Skeletal muscle cell (primary cell): Measurements from ENCODE around the gene MGME1.

Experiments
- DNase-seq: peaks from one replicate; pipeline ENCODE4 v3.0.0-alpha.2; 2010; ENCODE audit warnings: low read depth
- H3K4me3 ChIP-seq: 2 replicates; pipeline ENCODE4 v1.5.1; 2011; ENCODE audit warnings: low read depth, mild to moderate bottlenecking, control low read depth, low read length, moderate library complexity

The MGME1 gene

DNA sequence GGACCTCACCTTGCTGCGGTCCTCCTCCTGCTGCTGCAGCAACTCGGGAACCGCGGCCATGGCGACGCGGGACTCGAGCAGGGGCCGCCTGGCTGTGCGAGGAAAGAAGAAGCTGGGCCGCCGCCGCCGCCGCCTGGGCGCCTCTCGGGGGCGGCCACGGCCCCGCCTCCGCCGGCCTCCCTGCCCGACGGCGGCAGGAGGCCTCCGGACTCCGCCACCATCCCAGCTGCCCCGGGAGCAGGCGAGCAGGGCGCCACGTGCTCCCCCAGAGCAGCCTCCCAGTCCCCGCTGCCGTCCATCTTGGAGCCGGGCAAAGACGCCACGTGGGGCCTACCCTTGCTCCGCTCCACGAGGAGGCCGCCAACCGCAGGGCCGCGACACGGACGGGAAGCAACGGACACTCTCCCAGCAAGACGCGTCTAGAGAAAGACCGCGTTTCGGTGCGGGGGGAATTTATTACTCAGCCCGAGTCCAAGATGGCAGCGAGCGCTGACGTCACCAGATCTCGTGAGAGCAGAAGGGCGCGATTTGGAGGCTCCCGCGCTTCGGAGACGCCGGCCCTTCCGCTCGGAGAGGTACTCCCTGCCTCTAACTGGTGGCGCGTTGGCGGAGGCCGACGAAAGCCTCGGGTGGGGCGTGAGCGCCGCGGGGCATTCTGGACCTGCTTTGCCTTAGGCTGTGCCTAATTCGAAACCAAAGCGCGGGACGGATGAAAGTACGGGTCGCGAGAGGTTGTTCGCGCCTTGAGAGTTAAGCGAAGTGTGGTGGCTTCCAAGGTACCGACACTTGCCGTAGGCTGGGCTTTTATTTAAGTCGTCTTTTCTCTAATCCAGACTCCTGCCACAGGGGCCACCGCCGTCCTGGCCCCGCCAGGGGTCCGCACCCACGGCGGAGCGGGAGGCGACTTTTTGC lies at the start of gene MGME1, which contains the start of gene SNX5:
Gene MGME1 (plus strand): TSS at position 653 of the 912 bp plus-strand sequence. CDS start 842 bp downstream, outside the sequence.
Gene SNX5 (minus strand): TSS at position 429 of the 912 bp plus-strand sequence. CDS start 369 bp downstream, at position 60.
- peak; percentile 98 for DNase-seq
- peak within 1 kb of the TSS; percentile 98 for H3K4me3 ChIP-seq

- no peak for DNase-seq
- H3K4me3 ChIP-seq: no peak overlapping the region
Measured at GRCh38 chr20:17919149-17919548, 49.7 kb upstream of the MGME1 start.

- DNase-seq: no peak
- no peak overlapping the region for H3K4me3 ChIP-seq
Measured at GRCh38 chr20:17921774-17922173, 47.0 kb upstream of the MGME1 start.

DNA sequence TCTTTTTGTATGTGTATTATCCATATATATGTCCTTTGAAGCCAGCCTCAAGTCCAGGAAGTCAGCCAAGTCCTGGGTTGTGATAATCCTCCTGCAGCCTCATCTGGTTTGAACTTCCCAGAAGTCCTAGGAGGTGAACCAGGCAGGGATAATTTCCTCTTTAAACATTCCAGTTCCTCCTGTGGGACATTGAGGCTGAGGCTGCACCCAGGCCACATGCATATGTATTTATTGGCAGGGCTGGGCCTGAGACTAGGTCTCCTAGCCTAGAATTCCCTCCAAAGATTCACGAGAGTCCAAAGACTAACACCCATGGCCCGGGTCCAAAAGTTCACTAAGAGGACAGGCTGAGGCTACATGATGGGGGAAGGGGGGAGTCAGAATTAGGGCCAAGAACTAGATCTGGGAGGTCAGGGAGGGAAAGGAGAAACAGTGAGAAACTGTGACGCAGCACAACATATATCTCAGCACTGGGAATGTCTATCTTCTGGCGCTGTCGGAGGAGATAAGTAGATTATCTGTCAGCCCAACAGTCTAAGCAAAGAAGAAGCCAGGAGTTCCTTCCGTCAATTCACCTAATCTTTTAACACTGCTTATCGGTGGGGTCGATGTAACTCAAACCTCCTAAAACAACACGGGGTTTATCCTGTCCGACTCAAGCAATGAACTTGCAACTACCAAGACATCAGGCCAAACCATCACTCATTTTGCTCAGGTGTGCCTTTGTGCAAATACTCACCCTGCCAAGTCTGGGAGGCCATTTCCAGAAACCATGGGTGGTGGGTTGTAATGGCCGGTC lies 43.5 kb upstream of the MGME1 start:
- H3K4me3 ChIP-seq: no peak overlapping the region
- DNase-seq: no peak

DNA sequence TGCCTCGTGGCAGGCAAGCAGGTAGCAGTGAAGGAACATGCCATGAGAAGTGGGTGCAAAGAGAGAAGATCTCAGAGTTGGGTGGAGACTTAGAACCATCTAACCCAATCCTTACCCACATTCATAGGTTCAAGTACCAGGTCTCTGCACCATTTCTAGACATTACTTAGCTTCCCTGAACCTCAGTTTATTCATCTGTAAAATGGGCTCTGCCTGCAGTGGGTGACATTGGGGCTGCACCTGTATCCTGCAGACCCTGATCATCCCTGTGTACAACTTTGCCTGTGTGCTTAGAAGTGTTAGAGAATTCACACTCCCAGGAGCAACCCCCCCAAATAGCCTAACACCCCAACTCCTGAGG lies 42.9 kb upstream of the MGME1 start:
- DNase-seq: no peak
- H3K4me3 ChIP-seq: no peak overlapping the region

- no peak for DNase-seq
- H3K4me3 ChIP-seq: no peak overlapping the region
Measured at GRCh38 chr20:17928211-17928611, 40.6 kb upstream of the MGME1 start.

GRCh38 chr20:17928633-17929311 lies 40.0 kb upstream of the MGME1 start:
- DNase-seq: no peak
- H3K4me3 ChIP-seq: no peak overlapping the region

GRCh38 chr20:17931513-17931912 lies 37.3 kb upstream of the MGME1 start:
- no peak overlapping the region for H3K4me3 ChIP-seq
- no peak for DNase-seq

- no peak overlapping the region for H3K4me3 ChIP-seq
- no peak for DNase-seq
Measured at GRCh38 chr20:17932396-17932795, 36.4 kb upstream of the MGME1 start.

GRCh38 chr20:17933121-17933520 lies 35.7 kb upstream of the MGME1 start:
- H3K4me3 ChIP-seq: no peak overlapping the region
- DNase-seq: no peak

GRCh38 chr20:17933711-17934110 lies 35.1 kb upstream of the MGME1 start:
- no peak for DNase-seq
- H3K4me3 ChIP-seq: no peak overlapping the region

- H3K4me3 ChIP-seq: no peak overlapping the region
- DNase-seq: no peak
Measured at GRCh38 chr20:17934141-17934862, 34.5 kb upstream of the MGME1 start.

GRCh38 chr20:17935186-17935585 lies 33.6 kb upstream of the MGME1 start:
- no peak overlapping the region for H3K4me3 ChIP-seq
- DNase-seq: no peak

- no peak overlapping the region for H3K4me3 ChIP-seq
- DNase-seq: no peak
Measured at GRCh38 chr20:17935761-17936160, 33.1 kb upstream of the MGME1 start.

- H3K4me3 ChIP-seq: peak overlapping the region; percentile 23
- DNase-seq: no peak
Measured at GRCh38 chr20:17936286-17936760, 32.5 kb upstream of the MGME1 start.

DNA sequence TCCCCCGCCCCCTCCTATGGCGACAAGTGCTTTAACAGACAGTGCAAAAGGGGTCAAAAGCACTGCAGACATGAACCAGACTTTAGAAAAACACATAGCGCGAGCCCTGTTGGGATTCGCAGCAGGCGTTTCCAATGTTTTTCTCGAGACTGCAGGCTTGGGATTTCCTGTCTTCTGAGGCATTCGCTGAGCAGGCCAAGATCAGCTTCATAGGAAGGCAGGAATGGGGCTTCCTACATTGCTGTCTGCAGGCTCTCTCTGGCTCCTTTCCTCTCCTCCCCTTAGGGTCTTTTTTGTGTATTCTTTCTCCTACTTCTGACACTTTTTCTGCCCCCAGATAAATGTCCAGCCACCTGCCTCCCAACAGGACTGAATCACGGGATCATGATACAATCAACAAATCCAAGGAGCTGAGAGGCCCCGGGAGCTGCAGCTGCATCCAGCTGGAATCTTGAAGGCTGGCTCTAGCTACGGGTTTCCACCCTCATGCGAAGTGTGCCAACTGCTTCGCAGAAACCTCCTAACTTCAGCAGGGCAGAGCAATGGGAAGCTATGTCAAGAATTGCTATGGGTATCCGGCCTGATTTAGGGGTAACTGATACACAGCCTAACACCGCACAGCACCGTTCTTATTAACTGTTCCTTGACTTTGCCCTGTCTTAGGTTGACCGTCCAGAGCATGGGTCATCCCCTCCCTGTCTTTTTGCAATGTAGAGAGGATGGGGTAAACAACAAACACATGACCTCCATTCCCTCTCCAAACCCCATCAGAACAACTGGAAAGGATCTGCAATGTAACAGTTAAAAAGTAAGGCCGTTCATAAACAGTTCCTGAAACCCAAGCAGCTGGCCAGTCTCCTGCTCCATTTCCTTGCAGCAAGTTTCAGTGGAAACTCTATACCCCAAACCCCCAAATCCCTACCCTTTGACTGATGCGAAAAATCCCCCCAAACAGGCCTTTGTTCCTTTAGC lies 31.8 kb upstream of the MGME1 start:
- H3K4me3 ChIP-seq: peak overlapping the region; percentile 23

DNA sequence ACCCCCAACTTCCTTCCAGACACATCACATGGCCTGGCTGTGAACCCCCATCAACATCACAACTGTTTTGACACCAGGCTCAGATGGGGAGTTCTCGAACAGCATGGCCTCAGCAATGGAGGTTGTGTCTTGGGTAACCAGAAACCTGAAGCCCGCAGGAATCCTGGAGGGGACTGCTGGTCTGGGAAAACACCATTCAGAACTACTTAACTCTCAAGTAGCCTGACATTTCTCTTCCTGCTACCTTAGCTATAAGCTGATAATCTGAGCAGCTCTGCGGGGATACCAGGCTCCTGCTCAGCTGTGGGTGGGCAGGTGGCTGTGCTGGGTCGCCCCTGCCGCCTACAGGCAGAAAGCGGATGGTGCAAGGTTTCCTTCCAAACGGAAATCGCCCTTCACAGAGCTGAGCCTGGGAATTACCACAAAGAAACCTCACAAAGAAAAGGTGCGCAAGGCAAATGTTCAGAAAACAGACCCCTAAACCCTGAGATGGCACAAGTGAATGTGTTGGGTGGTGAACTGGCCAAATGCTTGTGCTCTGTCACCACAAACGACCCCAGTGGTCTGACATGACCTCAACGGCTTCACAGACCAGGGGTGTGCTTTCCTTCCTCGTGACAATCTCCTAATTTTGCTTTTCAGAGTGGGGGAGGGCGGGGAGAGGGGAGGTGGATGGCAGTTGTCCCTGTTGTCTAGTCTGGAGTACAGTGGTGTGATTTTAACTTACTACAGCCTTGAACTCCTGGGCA lies 29.8 kb upstream of the MGME1 start:
- no peak for DNase-seq
- H3K4me3 ChIP-seq: no peak overlapping the region

More for the DNA sequence above, 31.8 kb upstream of the MGME1 start:
- no peak for DNase-seq
